ENCODE measurements around the gene PCP2.
"Not testable (repeated sequence)": the region's sequence is repeated elsewhere in the genome, so short reads cannot be mapped to it uniquely, and the experiment has no call there.

DNA sequence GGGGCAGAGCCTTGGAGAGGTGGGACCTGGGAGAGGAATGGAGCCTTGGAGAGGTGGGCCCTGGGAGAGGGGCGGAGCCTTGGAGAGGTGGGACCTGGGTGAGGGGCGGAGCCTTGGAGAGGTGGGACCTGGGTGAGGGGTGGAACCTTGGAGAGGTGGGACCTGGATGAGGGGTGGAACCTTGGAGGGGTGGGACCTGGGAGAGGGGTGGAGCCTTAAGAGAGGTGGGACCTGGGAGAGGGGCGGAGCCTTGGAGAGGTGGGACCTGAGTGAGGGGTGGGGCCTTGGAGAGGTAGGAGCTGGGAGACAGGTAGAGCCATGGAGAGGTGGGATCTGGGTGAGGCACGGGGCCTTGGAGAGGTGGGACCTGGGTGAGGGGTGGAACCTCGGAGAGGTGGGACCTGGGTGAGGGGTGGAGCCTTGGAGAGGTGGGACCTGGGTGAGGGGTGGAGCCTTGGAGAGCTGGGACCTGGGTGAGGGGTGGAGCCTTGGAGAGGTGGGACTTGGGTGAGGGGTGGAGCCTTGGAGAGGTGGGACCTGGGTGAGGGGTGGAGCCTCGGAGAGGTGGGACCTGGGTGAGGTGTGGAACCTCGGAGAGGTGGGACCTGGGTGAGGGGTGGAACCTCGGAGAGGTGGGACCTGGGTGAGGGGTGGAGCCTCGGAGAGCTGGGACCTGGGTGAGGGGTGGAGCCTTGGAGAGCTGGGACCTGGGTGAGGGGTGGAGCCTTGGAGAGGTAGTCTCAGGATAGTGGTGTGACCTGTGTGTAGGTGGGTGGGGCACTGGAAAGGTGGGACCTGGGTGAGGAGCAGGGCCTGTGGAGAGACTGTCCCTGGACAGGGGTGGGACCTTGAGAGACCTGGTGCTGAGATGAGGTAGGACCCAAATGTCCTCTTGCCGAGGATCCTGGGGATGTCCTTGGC is 10.4 kb upstream of the PCP2 start:
- TF ChIP-seq ZFP36 (IDR thresholded peaks at IDR 0.05; ENCODE audit: borderline replicate concordance, partially characterized antibody); FOSB (CRISPR knock-in tag; IDR thresholded peaks at IDR 0.05); HOXB13 (CRISPR knock-in tag; IDR thresholded peaks at IDR 0.05; ENCODE audit: low read depth); CTCF (IDR thresholded peaks at IDR 0.05); POLR2A (IDR thresholded peaks at IDR 0.05; ENCODE audit: low read length); EHMT2 (IDR thresholded peaks at IDR 0.05; ENCODE audit: low read depth): not testable (repeated sequence)

All from A549 (cell line).